ENCODE measurements around the gene SRRD.
A peak's percentile ranks its signal among the peaks of the same experiment; 100 is the strongest.

SRRD gene

GRCh38 chr22:26463101-26463661 is 20.5 kb upstream of the SRRD start:
- Histone ChIP-seq H3K9me3 (no peaks in the 10 kb centered on the region), H3K36me3 (replicated peaks) (peaks cover 72% of the 10 kb centered on the region), H3K4me1 (peaks cover 5% of the 10 kb centered on the region), H3K27me3 (ENCODE audit: low read depth) (no peaks in the 10 kb centered on the region), H3K4me3 (no peak overlapping the region)
- in situ Hi-C loops (cut with MboI; ENCODE audit: low sequenced_read_pairs): loop anchor here (5.0 kb wide), 1 partner anchor 96 kb away; no protein-coding TSS in a partner anchor
- no peak for DNase-seq (ENCODE audit: low spot score in 2 of 2)

- in situ Hi-C loops (cut with MboI; ENCODE audit: low sequenced_read_pairs): loop anchor here (5.0 kb wide), 1 partner anchor 96 kb away; no protein-coding TSS in a partner anchor
- Histone ChIP-seq H3K4me3 (no peak overlapping the region), H3K36me3 (replicated peaks) (peaks cover 75% of the 10 kb centered on the region), H3K9me3 (no peaks in the 10 kb centered on the region), H3K4me1 (peaks cover 5% of the 10 kb centered on the region), H3K27me3 (ENCODE audit: low read depth) (no peaks in the 10 kb centered on the region)
- no peak for DNase-seq (ENCODE audit: low spot score in 2 of 2)
Observed at GRCh38 chr22:26463688-26464087, 20.0 kb upstream of the SRRD start.

DNA sequence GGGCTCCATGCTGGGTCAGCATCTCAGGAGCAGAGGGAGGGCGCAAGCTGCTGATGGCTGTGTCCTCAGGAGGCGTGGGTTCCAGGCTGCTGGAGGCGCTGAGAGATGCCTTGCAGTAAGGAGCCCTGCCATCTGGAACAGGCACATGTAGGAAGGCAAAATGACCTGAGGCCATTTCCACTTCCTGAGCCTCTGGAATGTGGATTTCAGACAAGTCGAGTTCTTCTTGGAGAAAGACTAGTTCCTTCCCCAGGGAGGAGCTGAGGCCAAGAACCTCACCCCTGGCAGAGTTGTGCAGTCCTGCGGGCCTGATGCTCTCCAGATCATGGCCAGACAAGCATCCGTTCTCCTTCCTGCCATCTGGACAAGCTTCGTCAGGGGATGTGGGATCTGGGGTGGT is 19.4 kb upstream of the SRRD start:
- Histone ChIP-seq H3K27me3 (ENCODE audit: low read depth) (no peaks in the 10 kb centered on the region), H3K4me1 (peaks cover 5% of the 10 kb centered on the region), H3K36me3 (replicated peaks) (peaks cover 77% of the 10 kb centered on the region), H3K4me3 (no peak overlapping the region), H3K9me3 (no peaks in the 10 kb centered on the region)
- DNase-seq (ENCODE audit: low spot score in 2 of 2): no peak
- in situ Hi-C loops (cut with MboI; ENCODE audit: low sequenced_read_pairs): loop anchor here (5.0 kb wide), 1 partner anchor 97 kb away; no protein-coding TSS in a partner anchor

- DNase-seq (ENCODE audit: low spot score in 2 of 2): no peak
- Histone ChIP-seq H3K4me1 (peaks cover 3% of the 10 kb centered on the region), H3K4me3 (no peak overlapping the region), H3K27me3 (ENCODE audit: low read depth) (no peaks in the 10 kb centered on the region), H3K9me3 (no peaks in the 10 kb centered on the region), H3K36me3 (replicated peaks) (peaks cover 79% of the 10 kb centered on the region)
- in situ Hi-C loops (cut with MboI; ENCODE audit: low sequenced_read_pairs): no loop called here
Observed at GRCh38 chr22:26466196-26466595, 17.5 kb upstream of the SRRD start.

DNA sequence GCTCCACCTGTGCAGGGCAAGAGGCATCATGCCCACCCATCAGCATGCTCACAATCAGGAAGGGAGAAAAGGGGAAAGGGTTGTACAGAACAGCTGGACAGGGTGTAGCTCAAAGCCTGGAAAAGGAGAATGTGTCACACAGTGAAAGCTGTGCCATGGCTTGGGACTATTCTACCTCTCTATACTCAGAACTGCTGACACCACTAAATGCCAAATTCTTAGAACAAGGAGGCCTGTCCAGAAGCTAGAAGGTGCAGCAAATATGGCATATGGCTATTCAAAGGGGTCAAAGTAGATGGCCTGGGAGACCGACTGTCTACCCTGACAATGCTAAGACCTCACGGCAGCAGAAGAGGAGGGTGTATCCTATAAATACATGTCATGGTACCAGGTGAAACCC is 12.9 kb upstream of the SRRD start:
- H3K36me3 ChIP-seq (replicated peaks): peaks cover 61% of the 10 kb centered on the region
- in situ Hi-C loops (cut with MboI; ENCODE audit: low sequenced_read_pairs): no loop called here

GRCh38 chr22:26471522-26471921 is 12.2 kb upstream of the SRRD start:
- H3K36me3 ChIP-seq (replicated peaks): peaks cover 56% of the 10 kb centered on the region

More for the DNA sequence above, 12.9 kb upstream of the SRRD start:
- no peaks in the 10 kb centered on the region for H3K27me3 ChIP-seq (ENCODE audit: low read depth)
- DNase-seq (ENCODE audit: low spot score in 2 of 2): no peak
- H3K9me3 ChIP-seq: no peaks in the 10 kb centered on the region
- no peak overlapping the region for H3K4me3 ChIP-seq
- H3K4me1 ChIP-seq: peaks cover 14% of the 10 kb centered on the region

GRCh38 chr22:26474682-26475081 is 9.0 kb upstream of the SRRD start:
- peaks cover 21% of the 10 kb centered on the region for H3K4me1 ChIP-seq
- no peaks in the 10 kb centered on the region for H3K27me3 ChIP-seq (ENCODE audit: low read depth)
- no peaks in the 10 kb centered on the region; the same call in 1 of the 2 replicates for H3K9me3 ChIP-seq
- H3K4me3 ChIP-seq: no peak overlapping the region
- in situ Hi-C loops (cut with MboI; ENCODE audit: low sequenced_read_pairs): no loop called here
- no peak for DNase-seq (ENCODE audit: low spot score in 2 of 2)
- H3K36me3 ChIP-seq (replicated peaks): peaks cover 57% of the 10 kb centered on the region

More at GRCh38 chr22:26471522-26471921, 12.2 kb upstream of the SRRD start:
- in situ Hi-C loops (cut with MboI; ENCODE audit: low sequenced_read_pairs): no loop called here
- Histone ChIP-seq H3K4me1 (peaks cover 14% of the 10 kb centered on the region), H3K27me3 (ENCODE audit: low read depth) (no peaks in the 10 kb centered on the region), H3K9me3 (no peaks in the 10 kb centered on the region), H3K4me3 (no peak overlapping the region)
- DNase-seq (ENCODE audit: low spot score in 2 of 2): no peak

- Histone ChIP-seq H3K27me3 (ENCODE audit: low read depth) (no peaks in the 10 kb centered on the region), H3K4me3 (no peak overlapping the region), H3K4me1 (peaks cover 41% of the 10 kb centered on the region), H3K9me3 (no peaks in the 10 kb centered on the region; the same call in 1 of the 2 replicates), H3K36me3 (replicated peaks) (peaks cover 45% of the 10 kb centered on the region)
- in situ Hi-C loops (cut with MboI; ENCODE audit: low sequenced_read_pairs): no loop called here
- DNase-seq (ENCODE audit: low spot score in 2 of 2): no peak
Observed at GRCh38 chr22:26476705-26477340, 6.9 kb upstream of the SRRD start.

DNA sequence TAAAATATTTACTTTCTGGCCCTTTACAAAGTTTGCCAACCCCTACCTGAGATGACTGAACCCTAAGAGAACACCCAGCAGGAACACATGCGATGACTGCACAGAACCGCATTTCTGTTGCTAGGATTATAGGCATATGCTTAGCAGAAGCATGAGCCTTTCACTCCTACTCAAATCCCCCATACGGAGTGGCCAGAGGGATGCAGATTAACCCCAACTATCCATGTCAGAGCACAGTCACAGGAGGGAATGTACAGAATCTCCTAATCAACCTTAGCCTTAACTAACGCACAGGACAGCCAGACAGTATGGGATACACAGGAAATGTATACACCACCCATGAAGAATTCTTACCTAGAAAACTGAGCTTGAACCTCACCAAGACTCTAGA is 6.3 kb upstream of the SRRD start:
- in situ Hi-C loops (cut with MboI; ENCODE audit: low sequenced_read_pairs): no loop called here
- Histone ChIP-seq H3K36me3 (replicated peaks) (peaks cover 40% of the 10 kb centered on the region), H3K27me3 (ENCODE audit: low read depth) (no peaks in the 10 kb centered on the region), H3K9me3 (no peaks in the 10 kb centered on the region; the same call in 1 of the 2 replicates), H3K4me3 (no peak overlapping the region), H3K4me1 (peaks cover 47% of the 10 kb centered on the region)
- no peak for DNase-seq (ENCODE audit: low spot score in 2 of 2)

GRCh38 chr22:26479043-26479791 is 4.5 kb upstream of the SRRD start:
- Histone ChIP-seq H3K9me3 (no peaks in the 10 kb centered on the region; the same call in 1 of the 2 replicates), H3K4me3 (peak overlapping the region; percentile 22), H3K36me3 (replicated peaks) (peaks cover 36% of the 10 kb centered on the region), H3K27me3 (ENCODE audit: low read depth) (no peaks in the 10 kb centered on the region), H3K4me1 (peaks cover 47% of the 10 kb centered on the region)
- DNase-seq (ENCODE audit: low spot score in 2 of 2): no peak
- in situ Hi-C loops (cut with MboI; ENCODE audit: low sequenced_read_pairs): no loop called here

- DNase-seq (ENCODE audit: low spot score in 2 of 2): peak in 1 of 2 experiments; percentile 21
- H3K9me3 ChIP-seq: no peaks in the 10 kb centered on the region; the same call in 1 of the 2 replicates
- H3K4me3 ChIP-seq: peak overlapping the region; percentile 22
- peaks cover 46% of the 10 kb centered on the region for H3K4me1 ChIP-seq
- in situ Hi-C loops (cut with MboI; ENCODE audit: low sequenced_read_pairs): no loop called here
- no peaks in the 10 kb centered on the region for H3K27me3 ChIP-seq (ENCODE audit: low read depth)
- H3K36me3 ChIP-seq (replicated peaks): peaks cover 36% of the 10 kb centered on the region
Observed at GRCh38 chr22:26479792-26480610, 3.7 kb upstream of the SRRD start.

- Histone ChIP-seq H3K27me3 (ENCODE audit: low read depth) (no peaks in the 10 kb centered on the region), H3K4me3 (no peak overlapping the region), H3K36me3 (replicated peaks) (peaks cover 36% of the 10 kb centered on the region), H3K4me1 (peaks cover 48% of the 10 kb centered on the region), H3K9me3 (no peaks in the 10 kb centered on the region; the same call in 1 of the 2 replicates)
- in situ Hi-C loops (cut with MboI; ENCODE audit: low sequenced_read_pairs): no loop called here
- DNase-seq (ENCODE audit: low spot score in 2 of 2): no peak
Observed at GRCh38 chr22:26480611-26480932, 3.1 kb upstream of the SRRD start.

DNA sequence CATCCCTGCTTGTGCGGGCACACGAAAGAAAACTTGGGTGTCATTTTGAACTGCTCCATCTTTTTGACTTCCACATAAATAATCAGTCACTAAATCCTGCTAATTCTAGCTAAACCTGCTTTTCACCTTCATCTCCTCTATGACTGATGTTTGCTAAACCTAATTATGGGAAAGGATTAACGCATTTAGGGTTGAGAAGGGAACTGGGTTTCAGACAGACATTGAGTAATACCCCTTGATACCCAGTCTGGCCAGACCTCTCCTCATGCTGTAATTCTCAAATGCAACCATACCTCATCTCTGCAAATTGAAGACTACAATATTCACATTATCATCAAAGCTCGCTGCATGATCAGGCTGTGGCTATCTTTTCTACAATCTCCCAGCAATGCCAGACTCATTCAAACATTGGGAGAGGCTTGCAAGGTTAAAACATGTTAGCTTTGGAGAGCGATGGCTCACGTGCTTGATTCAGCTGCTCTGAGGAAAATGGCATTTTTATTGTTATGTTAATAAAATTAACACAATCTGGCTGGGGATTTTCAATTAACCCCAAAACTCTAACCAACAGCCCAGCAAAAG is 2.5 kb upstream of the SRRD start:
- DNase-seq (ENCODE audit: low spot score in 2 of 2): no peak
- H3K36me3 ChIP-seq (replicated peaks): peaks cover 37% of the 10 kb centered on the region

More for the DNA sequence above, 2.5 kb upstream of the SRRD start:
- Histone ChIP-seq H3K4me3 (no peak overlapping the region), H3K4me1 (peaks cover 48% of the 10 kb centered on the region), H3K27me3 (ENCODE audit: low read depth) (no peaks in the 10 kb centered on the region), H3K9me3 (no peaks in the 10 kb centered on the region; the same call in 1 of the 2 replicates)
- in situ Hi-C loops (cut with MboI; ENCODE audit: low sequenced_read_pairs): no loop called here
